Activated B cell treated with CpG ODN at 0.5 μM for 24 hours (primary cell): ENCODE data around the gene TMEM38A. TPM values are rescaled to one million over a fixed set of nuclear protein-coding genes. Genes with fewer than 3 reads are reported as not detected.
"Not testable (repeated sequence)": the region's sequence is repeated elsewhere in the genome, so short reads cannot be mapped to it uniquely, and the experiment has no call there.

Experiments used
- ATAC-seq: fragments of 200-7000 bp; cut with Tn5 transposase; one replicate; pipeline ENCODE4 v1.10.0; 2021; ENCODE audit warnings: low read depth, mild to moderate bottlenecking, moderate library complexity
- CTCF ChIA-PET: fragments of 350-600 bp; sonication (Branson Sonifier 250); formaldehyde crosslinking; loops from one replicate; lab custom pipeline; 2021; ENCODE audit warnings: antibody characterized with exemption; lab: Charles Lee
- POLR2A ChIA-PET: fragments of 350-600 bp; sonication (Branson Sonifier 250); formaldehyde crosslinking; loops from one replicate; lab custom pipeline; 2021; ENCODE audit warnings: antibody characterized with exemption; lab: Charles Lee
- DNase-seq: peaks from one replicate; pipeline ENCODE4 v3.0.0; 2022
- H3K27ac Mint-ChIP-seq: one replicate; pipeline ENCODE4 v1.8.0; 2020; ENCODE audit warnings: mixed read lengths
- H3K27me3 Mint-ChIP-seq: one replicate; pipeline ENCODE4 v1.8.0; 2021; ENCODE audit warnings: mixed read lengths
- H3K36me3 Mint-ChIP-seq: one replicate; pipeline ENCODE4 v1.8.0; 2021; ENCODE audit warnings: low read depth, mixed read lengths
- H3K4me1 Mint-ChIP-seq: one replicate; pipeline ENCODE4 v1.8.0; 2021; ENCODE audit warnings: mixed read lengths
- H3K4me3 Mint-ChIP-seq: one replicate; pipeline ENCODE4 v1.8.0; 2020; ENCODE audit warnings: mild to moderate bottlenecking, mixed read lengths
- H3K9me3 Mint-ChIP-seq: one replicate; pipeline ENCODE4 v1.8.0; 2020; ENCODE audit warnings: mixed read lengths
- CTCF ChIP-seq: fragments of 200-600 bp; IDR thresholded peaks from one replicate; pipeline ENCODE4 v1.8.0; 2022; ENCODE audit warnings: antibody characterized with exemption, mild to moderate bottlenecking
- intact Hi-C: fragments of 100-400 bp; cut with micrococcal nuclease; formaldehyde crosslinking; loops from one replicate; pipeline ENCODE4 v1.15.1; 2024
- total RNA-seq: library from RNA; stranded (reverse); gene quantifications from 2 replicates; pipeline ENCODE4 v1.2.3, GENCODE V29; 2022

Gene TMEM38A
- total RNA-seq, 1 donor from 2014 or later: 4.0 TPM

- ChIA-PET POLR2A (interaction anchor here (0.6 to 0.9 kb wide), 3 partner anchors 55 to 666 kb away, joined by 3 to 5 read pairs (median 4); partner anchors contain the start of gene TMEM38A), CTCF (interaction anchor here (1.0 to 3.9 kb wide), 4 partner anchors 12 to 565 kb away, joined by 3 to 16 read pairs (median 7); no protein-coding TSS in a partner anchor)
- Mint-ChIP-seq H3K9me3 (no peaks in the 10 kb centered on the region), H3K27me3 (no peaks in the 10 kb centered on the region), H3K4me3 (no peak overlapping the region), H3K27ac (no peak overlapping the region), H3K4me1 (peaks cover 59% of the 10 kb centered on the region), H3K36me3 (no peaks in the 10 kb centered on the region)
- no peak for TF ChIP-seq CTCF
- DNase-seq (no peak), ATAC-seq (peak; percentile 28)
- intact Hi-C loops: loop anchor here (2.0 to 5.0 kb wide), 2 partner anchors 117 to 129 kb away; no protein-coding TSS in a partner anchor
Measured at GRCh38 chr19:16715611-16716010, 54.7 kb downstream of the TMEM38A start.

- CTCF ChIA-PET: no interaction called here
- Mint-ChIP-seq H3K27ac (peak overlapping the region; percentile 51), H3K4me3 (no peak overlapping the region), H3K9me3 (peaks cover 4% of the 10 kb centered on the region), H3K27me3 (no peaks in the 10 kb centered on the region), H3K36me3 (no peaks in the 10 kb centered on the region), H3K4me1 (peaks cover 30% of the 10 kb centered on the region)
- intact Hi-C loops: no loop called here
- POLR2A ChIA-PET: interaction anchor here (0.5 to 0.9 kb wide), 2 partner anchors 137 to 187 kb away, joined by 3 read pairs; no protein-coding TSS in a partner anchor
- TF ChIP-seq CTCF: no peak
- DNase-seq: no peak
- no peak for ATAC-seq
Measured at GRCh38 chr19:16721051-16721450, 60.1 kb downstream of the TMEM38A start.

GRCh38 chr19:16722591-16722990 lies 61.7 kb downstream of the TMEM38A start:
- ChIA-PET CTCF (no interaction called here), POLR2A (interaction anchor here (0.6 kb wide), 1 partner anchor 425 kb away, joined by 5 read pairs; no protein-coding TSS in a partner anchor)
- Mint-ChIP-seq H3K27ac (peak overlapping the region; percentile 26), H3K4me3 (no peak overlapping the region), H3K36me3 (no peaks in the 10 kb centered on the region), H3K4me1 (peaks cover 30% of the 10 kb centered on the region), H3K27me3 (no peaks in the 10 kb centered on the region), H3K9me3 (peaks cover 4% of the 10 kb centered on the region)
- ATAC-seq (no peak), DNase-seq (no peak)
- intact Hi-C loops: no loop called here
- no peak for TF ChIP-seq CTCF

GRCh38 chr19:16726916-16727315 lies 66.0 kb downstream of the TMEM38A start:
- no peak for DNase-seq
- intact Hi-C loops: no loop called here
- H3K27ac Mint-ChIP-seq: no peak overlapping the region
- H3K27me3 Mint-ChIP-seq: no peaks in the 10 kb centered on the region
- no peak overlapping the region for H3K4me3 Mint-ChIP-seq
- POLR2A ChIA-PET: no interaction called here
- no peaks in the 10 kb centered on the region for H3K36me3 Mint-ChIP-seq
- no peak for ATAC-seq
- H3K9me3 Mint-ChIP-seq: peaks cover 4% of the 10 kb centered on the region
- TF ChIP-seq CTCF: no peak
- H3K4me1 Mint-ChIP-seq: no peaks in the 10 kb centered on the region
- CTCF ChIA-PET: no interaction called here

GRCh38 chr19:16735650-16736266 lies 74.8 kb downstream of the TMEM38A start:
- H3K4me1 Mint-ChIP-seq, DNase-seq, intact Hi-C loops, H3K27me3 Mint-ChIP-seq, CTCF ChIA-PET, H3K4me3 Mint-ChIP-seq, H3K36me3 Mint-ChIP-seq, H3K27ac Mint-ChIP-seq, H3K9me3 Mint-ChIP-seq, ATAC-seq: not testable (repeated sequence)
- POLR2A ChIA-PET: interaction anchor here (0.7 kb wide), 1 partner anchor 78 kb away, joined by 3 read pairs; no protein-coding TSS in a partner anchor
